ENCODE data around the gene C2CD3. TPM values are rescaled to one million over a fixed set of nuclear protein-coding genes. Genes with fewer than 3 reads are reported as not detected.
A peak's percentile ranks its signal among the peaks of the same experiment; 100 is the strongest.

Gene C2CD3
- total RNA-seq, 1 donor from 2014 or later = 40.9 TPM

GRCh38 chr11:74081428-74081827 lies 89.4 kb downstream of the C2CD3 start:
- H3K27me3 Mint-ChIP-seq = no peaks in the 10 kb centered on the region
- H3K4me3 Mint-ChIP-seq (ENCODE audit: low read depth) = no peak overlapping the region
- H3K4me1 Mint-ChIP-seq (ENCODE audit: low read depth) = no peaks in the 10 kb centered on the region
- no peak overlapping the region for H3K27ac Mint-ChIP-seq
- peaks cover 45% of the 10 kb centered on the region for H3K36me3 Mint-ChIP-seq (ENCODE audit: insufficient read depth)
- H3K9me3 Mint-ChIP-seq (ENCODE audit: low read depth) = peaks cover 4% of the 10 kb centered on the region
- TF ChIP-seq CTCF (IDR thresholded peaks at IDR 0.05; ENCODE audit: unreplicated experiment) = no peak
- DNase-seq (ENCODE audit: low spot score, unreplicated experiment) = no peak

- H3K27ac Mint-ChIP-seq = no peak overlapping the region
- TF ChIP-seq CTCF (IDR thresholded peaks at IDR 0.05; ENCODE audit: unreplicated experiment) = no peak
- H3K36me3 Mint-ChIP-seq (ENCODE audit: insufficient read depth) = peaks cover 32% of the 10 kb centered on the region
- no peaks in the 10 kb centered on the region for H3K27me3 Mint-ChIP-seq
- H3K4me3 Mint-ChIP-seq (ENCODE audit: low read depth) = no peak overlapping the region
- DNase-seq (ENCODE audit: low spot score, unreplicated experiment) = no peak
- H3K9me3 Mint-ChIP-seq (ENCODE audit: low read depth) = no peaks in the 10 kb centered on the region
- H3K4me1 Mint-ChIP-seq (ENCODE audit: low read depth) = no peaks in the 10 kb centered on the region
Observed at GRCh38 chr11:74077193-74077592, 93.6 kb downstream of the C2CD3 start.

- H3K9me3 Mint-ChIP-seq (ENCODE audit: low read depth) = no peaks in the 10 kb centered on the region
- no peak for TF ChIP-seq CTCF (IDR thresholded peaks at IDR 0.05; ENCODE audit: unreplicated experiment)
- H3K27me3 Mint-ChIP-seq = no peaks in the 10 kb centered on the region
- no peak overlapping the region for H3K27ac Mint-ChIP-seq
- peaks cover 15% of the 10 kb centered on the region for H3K4me1 Mint-ChIP-seq (ENCODE audit: low read depth)
- H3K36me3 Mint-ChIP-seq (ENCODE audit: insufficient read depth) = peaks cover 21% of the 10 kb centered on the region
- no peak overlapping the region for H3K4me3 Mint-ChIP-seq (ENCODE audit: low read depth)
- no peak for DNase-seq (ENCODE audit: low spot score, unreplicated experiment)
Observed at GRCh38 chr11:74072721-74073120, 98.1 kb downstream of the C2CD3 start.

GRCh38 chr11:74072286-74072685 lies 98.5 kb downstream of the C2CD3 start:
- Mint-ChIP-seq H3K4me3 (ENCODE audit: low read depth) (no peak overlapping the region), H3K4me1 (ENCODE audit: low read depth) (peaks cover 16% of the 10 kb centered on the region), H3K36me3 (ENCODE audit: insufficient read depth) (peaks cover 22% of the 10 kb centered on the region), H3K27ac (no peak overlapping the region), H3K27me3 (no peaks in the 10 kb centered on the region), H3K9me3 (ENCODE audit: low read depth) (no peaks in the 10 kb centered on the region)
- DNase-seq (ENCODE audit: low spot score, unreplicated experiment) = no peak
- TF ChIP-seq CTCF (IDR thresholded peaks at IDR 0.05; ENCODE audit: unreplicated experiment) = no peak

DNA sequence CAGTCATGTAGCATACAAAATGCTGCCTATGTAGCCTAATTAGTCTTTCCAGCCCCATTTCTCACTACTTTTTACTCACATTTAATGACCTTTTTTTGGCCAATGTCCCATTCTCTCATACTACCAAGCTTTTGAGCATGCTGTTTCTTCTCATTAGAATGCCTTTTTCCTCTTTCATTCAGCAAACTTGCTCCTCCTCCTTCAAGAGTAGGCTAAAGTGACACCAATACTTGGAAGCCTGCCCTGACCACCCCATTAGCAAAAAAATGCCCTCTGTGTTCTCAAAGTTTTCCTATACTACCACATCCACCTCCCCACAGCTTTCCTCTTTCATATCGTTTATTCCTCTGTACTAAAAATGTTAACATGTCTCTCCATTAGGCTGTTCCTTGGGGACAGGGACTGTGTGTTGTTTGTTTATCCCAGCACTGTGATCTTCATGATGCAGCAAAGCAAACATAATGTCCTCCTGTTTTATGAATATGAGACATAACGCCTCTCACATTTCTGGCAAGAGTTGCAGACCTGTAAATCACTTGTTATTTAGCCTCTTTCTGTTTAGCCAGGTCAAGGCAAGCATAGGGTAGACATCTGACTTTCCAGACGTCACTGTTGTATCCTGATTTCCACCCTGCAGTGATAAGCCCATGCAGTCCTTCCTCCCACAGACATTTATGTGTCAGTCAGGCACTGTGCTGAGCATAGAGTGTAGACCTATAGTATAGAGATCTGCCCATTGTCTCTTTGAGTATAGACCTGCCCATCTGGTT lies 99.9 kb downstream of the C2CD3 start:
- Mint-ChIP-seq H3K9me3 (ENCODE audit: low read depth) (no peaks in the 10 kb centered on the region), H3K4me1 (ENCODE audit: low read depth) (peaks cover 30% of the 10 kb centered on the region), H3K36me3 (ENCODE audit: insufficient read depth) (peaks cover 28% of the 10 kb centered on the region), H3K27ac (peak overlapping the region; percentile 10), H3K4me3 (ENCODE audit: low read depth) (no peak overlapping the region), H3K27me3 (no peaks in the 10 kb centered on the region)
- TF ChIP-seq CTCF (IDR thresholded peaks at IDR 0.05; ENCODE audit: unreplicated experiment) = no peak
- DNase-seq (ENCODE audit: low spot score, unreplicated experiment) = no peak
